SK-N-MC (cell line): ENCODE measurements around the gene PID1.

Experiments
- DNase-seq: peaks from one replicate; pipeline ENCODE4 v3.0.0-alpha.2; 2011; ENCODE audit warnings: low read depth, low spot score
- H3K27ac ChIP-seq: fragments of 200-600 bp; sonication (generic); 2 replicates; pipeline ENCODE4 v1.5.1; 2016; ENCODE audit warnings: mixed run types
- H3K36me3 ChIP-seq: fragments of 200-600 bp; sonication (generic); 2 replicates; pipeline ENCODE4 v1.6.1; 2017; ENCODE audit warnings: antibody characterized with exemption, low read length, mixed read lengths; ENCODE audit not compliant: insufficient read depth
- H3K4me3 ChIP-seq: fragments of 200-600 bp; sonication (generic); 2 replicates; pipeline ENCODE4 v1.5.1; 2016
- H3K9ac ChIP-seq: fragments of 200-600 bp; sonication (generic); 2 replicates; pipeline ENCODE4 v1.8.0; 2017; ENCODE audit warnings: mixed run types, mixed read lengths; ENCODE audit not compliant: insufficient read length
- H3K9me3 ChIP-seq: fragments of 200-600 bp; sonication (generic); 2 replicates; pipeline ENCODE4 v1.6.1; 2017; ENCODE audit warnings: low read depth, mild to moderate bottlenecking, antibody characterized with exemption, low read length, moderate library complexity, mixed read lengths
- EZH2 ChIP-seq: fragments of 200-600 bp; sonication (generic); IDR thresholded peaks from one replicate; pipeline ENCODE4 v1.6.1; 2017; ENCODE audit warnings: antibody characterized with exemption
- FOXP2 ChIP-seq: optimal IDR thresholded peaks from 2 replicates; pipeline ENCODE3; 2011; ENCODE audit warnings: mild to moderate bottlenecking, moderate library complexity; ENCODE audit not compliant: insufficient read depth; ENCODE audit errors: extremely low read length, control extremely low read depth
- POLR2AphosphoS5 ChIP-seq: IDR thresholded peaks from 2 replicates; pipeline ENCODE4 v1.6.1; 2012; ENCODE audit warnings: mild to moderate bottlenecking, low read depth, low read length, borderline replicate concordance

Gene PID1

GRCh38 chr2:229270551-229271410 is at the start of gene PID1:
Gene PID1 (minus strand): TSS chr2:229271287. CDS start chr2:229271043, 244 bp downstream.
- Histone ChIP-seq H3K9me3 (no peaks in the 10 kb centered on the region), H3K9ac (no peak within 1 kb of the TSS), H3K27ac (no peak within 1 kb of the TSS), H3K4me3 (peak within 1 kb of the TSS; percentile 75), H3K36me3 (no peaks in the 10 kb centered on the region)
- no peak for TF ChIP-seq EZH2
- TF ChIP-seq POLR2AphosphoS5 = no peak
- TF ChIP-seq FOXP2 = no peak
- no peak for DNase-seq

- no peaks in the 10 kb centered on the region for H3K9me3 ChIP-seq
- TF ChIP-seq FOXP2 (no peak), EZH2 (no peak), POLR2AphosphoS5 (no peak)
- H3K9ac ChIP-seq = no peak overlapping the region
- DNase-seq = no peak
- H3K36me3 ChIP-seq = no peaks in the 10 kb centered on the region
- H3K27ac ChIP-seq = no peak overlapping the region
- H3K4me3 ChIP-seq = no peak overlapping the region
Observed at GRCh38 chr2:229319558-229319957, 48.5 kb upstream of the PID1 start.

GRCh38 chr2:229314117-229314516 is 43.0 kb upstream of the PID1 start:
- H3K27ac ChIP-seq = no peak overlapping the region
- no peak overlapping the region for H3K4me3 ChIP-seq
- H3K9me3 ChIP-seq = no peaks in the 10 kb centered on the region
- H3K9ac ChIP-seq = no peak overlapping the region
- no peaks in the 10 kb centered on the region for H3K36me3 ChIP-seq
- DNase-seq = no peak
- TF ChIP-seq FOXP2 (no peak), EZH2 (no peak), POLR2AphosphoS5 (no peak)

GRCh38 chr2:229313591-229313990 is 42.5 kb upstream of the PID1 start:
- Histone ChIP-seq H3K9ac (no peak overlapping the region), H3K27ac (no peak overlapping the region), H3K4me3 (no peak overlapping the region), H3K36me3 (no peaks in the 10 kb centered on the region), H3K9me3 (no peaks in the 10 kb centered on the region)
- no peak for DNase-seq
- TF ChIP-seq FOXP2 (no peak), EZH2 (no peak), POLR2AphosphoS5 (no peak)

GRCh38 chr2:229301237-229301636 is 30.1 kb upstream of the PID1 start:
- H3K27ac ChIP-seq = no peak overlapping the region
- no peak for TF ChIP-seq EZH2
- no peak for TF ChIP-seq POLR2AphosphoS5
- TF ChIP-seq FOXP2 = no peak

GRCh38 chr2:229300790-229301189 is 29.7 kb upstream of the PID1 start:
- Histone ChIP-seq H3K4me3 (no peak overlapping the region), H3K9me3 (no peaks in the 10 kb centered on the region), H3K27ac (no peak overlapping the region), H3K9ac (no peak overlapping the region), H3K36me3 (no peaks in the 10 kb centered on the region)
- no peak for DNase-seq
- TF ChIP-seq POLR2AphosphoS5 (no peak), FOXP2 (no peak), EZH2 (no peak)

More at GRCh38 chr2:229301237-229301636, 30.1 kb upstream of the PID1 start:
- Histone ChIP-seq H3K9me3 (no peaks in the 10 kb centered on the region), H3K4me3 (no peak overlapping the region), H3K36me3 (no peaks in the 10 kb centered on the region), H3K9ac (no peak overlapping the region)
- no peak for DNase-seq

- H3K9me3 ChIP-seq = no peaks in the 10 kb centered on the region
- no peaks in the 10 kb centered on the region for H3K36me3 ChIP-seq
- H3K4me3 ChIP-seq = no peak overlapping the region
- no peak overlapping the region for H3K9ac ChIP-seq
- no peak for TF ChIP-seq POLR2AphosphoS5
- H3K27ac ChIP-seq = no peak overlapping the region
- DNase-seq = no peak
Observed at GRCh38 chr2:229300371-229300770, 29.3 kb upstream of the PID1 start.

- H3K9ac ChIP-seq = no peak overlapping the region
- no peaks in the 10 kb centered on the region for H3K9me3 ChIP-seq
- TF ChIP-seq EZH2 = no peak
- TF ChIP-seq FOXP2 = no peak
- TF ChIP-seq POLR2AphosphoS5 = no peak
- no peak for DNase-seq
- no peak overlapping the region for H3K27ac ChIP-seq
- no peak overlapping the region for H3K4me3 ChIP-seq
- H3K36me3 ChIP-seq = no peaks in the 10 kb centered on the region
Observed at GRCh38 chr2:229297247-229297646, 26.2 kb upstream of the PID1 start.
